ENCODE measurements around the gene ADGRD2.

- TF ChIP-seq, protein P1, sequence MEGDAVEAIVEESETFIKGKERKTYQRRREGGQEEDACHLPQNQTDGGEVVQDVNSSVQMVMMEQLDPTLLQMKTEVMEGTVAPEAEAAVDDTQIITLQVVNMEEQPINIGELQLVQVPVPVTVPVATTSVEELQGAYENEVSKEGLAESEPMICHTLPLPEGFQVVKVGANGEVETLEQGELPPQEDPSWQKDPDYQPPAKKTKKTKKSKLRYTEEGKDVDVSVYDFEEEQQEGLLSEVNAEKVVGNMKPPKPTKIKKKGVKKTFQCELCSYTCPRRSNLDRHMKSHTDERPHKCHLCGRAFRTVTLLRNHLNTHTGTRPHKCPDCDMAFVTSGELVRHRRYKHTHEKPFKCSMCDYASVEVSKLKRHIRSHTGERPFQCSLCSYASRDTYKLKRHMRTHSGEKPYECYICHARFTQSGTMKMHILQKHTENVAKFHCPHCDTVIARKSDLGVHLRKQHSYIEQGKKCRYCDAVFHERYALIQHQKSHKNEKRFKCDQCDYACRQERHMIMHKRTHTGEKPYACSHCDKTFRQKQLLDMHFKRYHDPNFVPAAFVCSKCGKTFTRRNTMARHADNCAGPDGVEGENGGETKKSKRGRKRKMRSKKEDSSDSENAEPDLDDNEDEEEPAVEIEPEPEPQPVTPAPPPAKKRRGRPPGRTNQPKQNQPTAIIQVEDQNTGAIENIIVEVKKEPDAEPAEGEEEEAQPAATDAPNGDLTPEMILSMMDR (IDR thresholded peaks at IDR 0.05; ENCODE audit: low read depth, low read length): no peak
- no peak for TF ChIP-seq EZH2phosphoT487 (IDR thresholded peaks at IDR 0.05; ENCODE audit: low read depth)
These were observed 48.4 kb downstream of the ADGRD2 start for GRCh38 chr9:124498499-124499146.

Data from OCI-LY3 (cell line).